T-helper 1 cell (primary cell): ENCODE measurements around the gene LAIR1.
"Not testable (repeated sequence)": the region's sequence is repeated elsewhere in the genome, so short reads cannot be mapped to it uniquely, and the experiment has no call there.

Experiments used
- DNase-seq, 5 donors: peaks; one replicate each; pipeline ENCODE4 v3.0.0-alpha.2; 2012 to 2020

Gene LAIR1

GRCh38 chr19:54339646-54340358, 24.9 kb downstream of the LAIR1 start:
- no peak for DNase-seq

GRCh38 chr19:54338521-54338920, 26.2 kb downstream of the LAIR1 start:
- no peak for DNase-seq

DNA sequence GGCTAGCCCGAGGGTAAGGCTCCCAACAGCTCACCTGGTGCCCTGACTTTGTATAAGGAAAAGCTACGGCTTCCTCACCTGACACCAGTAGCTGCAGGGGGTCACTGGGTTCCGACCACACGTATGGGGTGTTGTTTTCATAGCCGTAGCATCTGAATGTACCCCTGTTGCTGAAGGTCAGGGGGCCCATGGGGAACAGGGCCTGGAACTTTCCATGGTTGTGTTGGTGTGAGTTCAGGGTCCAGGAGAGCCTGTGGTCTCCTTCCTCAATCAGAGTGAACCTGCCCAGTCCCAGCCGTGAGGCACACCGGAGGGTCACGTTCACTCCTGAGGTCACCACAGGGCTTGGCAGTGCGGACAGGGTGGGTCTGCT, 26.9 kb downstream of the LAIR1 start:
- no peak for DNase-seq

- no peak for DNase-seq
Measured at GRCh38 chr19:54336893-54337857, 27.6 kb downstream of the LAIR1 start.

DNA sequence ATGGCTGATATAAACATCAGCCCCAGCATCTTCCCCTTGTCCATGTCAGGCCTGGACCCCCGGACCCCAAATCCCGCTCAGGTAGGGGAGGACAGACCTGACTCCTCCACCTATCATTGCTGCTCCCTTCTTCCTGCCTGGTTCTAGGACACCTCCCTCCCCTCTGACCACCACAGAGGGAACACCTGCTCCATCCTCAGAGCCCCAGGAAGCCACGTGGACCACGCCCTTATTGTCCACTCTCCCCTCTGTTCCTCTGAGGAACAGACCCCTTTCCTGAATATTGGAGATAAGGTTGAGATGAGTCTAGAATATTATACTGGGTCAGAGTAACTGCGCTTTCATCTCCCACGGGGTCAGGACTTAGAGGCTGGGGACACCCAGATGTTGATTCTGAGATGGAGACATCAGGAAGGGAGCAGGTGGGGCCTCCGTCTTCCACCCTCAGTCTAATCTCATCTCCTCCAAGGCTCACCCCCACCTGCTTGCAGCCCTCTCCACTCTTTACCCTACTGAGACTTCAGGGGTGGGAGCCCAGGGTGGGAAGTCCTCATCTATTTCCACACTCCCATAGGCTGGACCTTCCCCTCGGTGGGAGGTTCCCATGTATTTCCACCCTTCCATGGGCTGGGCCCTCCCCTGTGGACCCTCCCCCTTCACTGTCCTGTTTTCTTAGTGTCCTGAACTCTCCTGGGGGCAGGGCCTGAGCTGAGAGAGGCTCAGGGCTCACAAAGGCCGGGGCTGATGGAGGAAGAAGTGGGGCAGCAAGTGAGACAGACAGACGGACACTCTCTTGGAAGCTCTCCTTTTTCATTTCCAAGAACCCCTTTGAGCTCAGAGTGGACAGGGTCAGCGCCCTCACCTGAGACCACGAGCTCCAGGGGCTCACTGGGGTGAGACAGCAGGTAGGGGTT, 28.5 kb downstream of the LAIR1 start:
- DNase-seq = no peak

- DNase-seq = no peak
Measured at GRCh38 chr19:54335164-54335563, 29.6 kb downstream of the LAIR1 start.

- DNase-seq = no peak
Measured at GRCh38 chr19:54333586-54334298, 31.0 kb downstream of the LAIR1 start.

GRCh38 chr19:54332149-54332548, 32.6 kb downstream of the LAIR1 start:
- DNase-seq = no peak

- DNase-seq = no peak
Measured at GRCh38 chr19:54331626-54332025, 33.1 kb downstream of the LAIR1 start.

DNA sequence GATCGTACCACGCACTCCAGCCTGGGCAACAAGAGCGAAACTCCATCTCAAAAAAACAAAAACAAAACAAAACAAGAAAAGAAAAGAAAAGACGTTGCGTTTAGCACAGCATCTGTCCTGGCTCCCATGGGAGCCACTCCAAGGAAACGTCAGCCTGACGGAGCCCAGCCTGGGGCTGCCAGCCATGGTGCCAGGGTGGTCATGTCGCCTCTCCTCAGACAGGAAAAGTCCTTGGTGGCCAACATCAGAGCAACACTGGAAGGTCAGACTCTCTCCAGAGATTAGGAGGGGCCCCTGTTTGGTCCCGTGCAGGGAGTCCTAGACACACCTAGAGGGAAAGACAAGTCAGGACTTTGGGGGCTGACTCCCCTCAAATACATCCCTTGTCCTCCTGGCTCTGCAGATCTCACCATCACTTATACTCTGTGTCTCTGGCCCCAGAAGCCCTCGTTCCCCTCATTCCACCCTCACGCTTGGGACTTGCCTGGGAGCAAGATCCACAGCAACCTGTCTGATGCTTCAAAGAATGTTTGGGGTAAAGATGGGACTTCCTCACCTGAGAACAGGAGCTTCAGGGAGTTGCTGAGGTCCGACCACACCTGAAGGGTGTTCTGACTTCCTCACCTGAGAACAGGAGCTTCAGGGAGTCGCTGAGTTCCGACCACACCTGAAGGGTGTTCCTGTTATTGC, 35.1 kb downstream of the LAIR1 start:
- no peak for DNase-seq

DNA sequence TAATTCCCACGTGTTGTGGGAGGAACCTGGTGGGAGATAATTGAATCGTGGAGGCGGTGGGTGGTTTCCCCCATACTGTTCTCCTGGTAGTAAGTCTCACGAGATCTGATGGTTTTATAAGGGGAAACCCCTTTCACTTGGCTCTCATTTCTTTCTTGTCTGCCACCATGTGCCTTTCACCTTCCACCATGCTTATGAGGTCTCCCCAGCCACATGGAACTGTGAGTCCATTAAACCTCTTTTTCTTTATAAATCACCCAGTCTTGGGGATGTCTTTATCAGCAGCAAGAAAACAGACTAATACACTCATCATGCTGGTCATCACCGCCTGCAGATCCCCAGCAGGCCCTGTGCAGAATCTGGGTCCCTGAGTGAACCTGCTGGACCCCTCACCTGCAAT, 36.0 kb downstream of the LAIR1 start:
- not testable (repeated sequence) for DNase-seq

GRCh38 chr19:54325631-54326030, 39.1 kb downstream of the LAIR1 start:
- no peak for DNase-seq

- peak in 4 of 5 donors; percentile 19 to 51 (median 44) for DNase-seq
Measured at GRCh38 chr19:54325194-54325621, 39.5 kb downstream of the LAIR1 start.

GRCh38 chr19:54324071-54324470, 40.7 kb downstream of the LAIR1 start:
- no peak for DNase-seq

- not testable (repeated sequence) for DNase-seq
Measured at GRCh38 chr19:54322934-54323333, 41.8 kb downstream of the LAIR1 start.

- not testable (repeated sequence) for DNase-seq
Measured at GRCh38 chr19:54322295-54322694, 42.4 kb downstream of the LAIR1 start.

GRCh38 chr19:54319892-54320670, 44.6 kb downstream of the LAIR1 start:
- DNase-seq = no peak

DNA sequence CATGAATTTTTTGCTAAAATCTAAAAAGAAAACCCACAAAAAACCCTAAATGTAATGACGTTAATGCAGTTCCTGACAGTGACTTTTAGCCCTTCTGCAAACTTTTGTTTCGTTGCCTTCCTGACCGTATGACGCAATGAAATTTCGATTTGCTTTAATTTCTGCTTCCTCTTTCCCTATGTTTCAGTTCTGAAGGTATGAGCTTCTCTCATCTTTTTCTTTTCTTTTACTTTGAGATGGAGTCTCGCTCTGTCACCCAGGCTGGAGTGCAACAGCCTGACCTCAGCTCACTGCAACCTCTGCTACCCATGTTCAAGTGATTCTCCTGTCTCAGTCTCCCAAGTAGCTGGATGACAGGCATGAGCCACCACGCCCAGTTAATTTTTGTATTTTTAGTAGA, 45.7 kb downstream of the LAIR1 start:
- DNase-seq = no peak

DNA sequence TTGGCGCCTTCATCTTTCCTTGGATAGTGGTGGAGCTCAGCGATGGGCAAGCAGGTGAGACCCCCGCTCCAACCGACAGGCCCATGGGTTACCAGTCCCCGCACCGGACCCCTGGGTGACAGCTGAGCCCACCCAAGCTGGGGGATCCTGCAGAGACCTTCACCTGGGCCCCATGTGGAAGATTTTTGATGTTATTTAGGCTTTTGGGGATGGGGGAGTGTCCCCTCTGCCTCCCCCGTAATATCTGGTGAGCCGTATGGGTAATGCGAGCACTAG, 46.8 kb downstream of the LAIR1 start:
- no peak for DNase-seq

- DNase-seq = no peak
Measured at GRCh38 chr19:54317108-54317964, 47.4 kb downstream of the LAIR1 start.
